ENCODE results near the gene GSTP1. TPM values are rescaled to one million over a fixed set of nuclear protein-coding genes. Genes with fewer than 3 reads are reported as not detected.
"Not testable (repeated sequence)": the region's sequence is repeated elsewhere in the genome, so short reads cannot be mapped to it uniquely, and the experiment has no call there.

The GSTP1 gene
- total RNA-seq, 1 donor from 2014 or later: 272 TPM

DNA sequence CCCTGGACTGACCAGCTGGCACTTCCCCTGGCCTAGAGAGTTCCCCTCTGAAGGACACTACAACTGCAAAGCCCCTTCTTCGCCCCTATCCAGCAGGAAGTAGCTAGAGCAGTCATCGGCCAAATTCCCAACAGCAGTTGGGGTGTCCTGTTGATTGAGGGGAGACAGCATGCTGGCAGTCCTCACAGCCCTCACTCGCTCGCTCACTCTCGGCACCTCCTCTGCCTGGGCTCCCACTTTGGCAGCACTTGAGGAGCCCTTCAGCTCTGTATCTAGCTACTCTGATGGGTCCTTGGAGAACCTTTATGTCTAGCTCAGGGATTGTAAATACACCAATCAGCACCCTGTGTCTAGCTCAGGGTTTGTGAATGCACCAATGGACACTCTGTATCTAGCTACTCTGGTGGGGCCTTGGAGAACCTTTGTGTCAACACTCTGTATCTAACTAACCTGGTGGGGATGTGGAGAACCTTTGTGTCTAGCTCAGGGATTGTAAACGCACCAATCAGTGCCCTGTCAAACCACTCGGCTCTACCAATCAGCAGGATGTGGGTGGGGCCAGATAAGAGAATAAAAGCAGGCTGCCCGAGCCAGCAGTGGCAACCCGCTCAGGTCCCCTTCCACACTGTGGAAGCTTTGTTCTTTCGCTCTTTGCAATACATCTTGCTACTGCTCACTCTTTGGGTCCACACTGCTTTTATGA lies 42.7 kb downstream of the GSTP1 start:
- DNase-seq (ENCODE audit: low spot score): not testable (repeated sequence)
- intact Hi-C loops (cut with DNase I): loop anchor here (5.0 kb wide), 1 partner anchor 44 kb away; the partner anchor contains the start of gene GSTP1

DNA sequence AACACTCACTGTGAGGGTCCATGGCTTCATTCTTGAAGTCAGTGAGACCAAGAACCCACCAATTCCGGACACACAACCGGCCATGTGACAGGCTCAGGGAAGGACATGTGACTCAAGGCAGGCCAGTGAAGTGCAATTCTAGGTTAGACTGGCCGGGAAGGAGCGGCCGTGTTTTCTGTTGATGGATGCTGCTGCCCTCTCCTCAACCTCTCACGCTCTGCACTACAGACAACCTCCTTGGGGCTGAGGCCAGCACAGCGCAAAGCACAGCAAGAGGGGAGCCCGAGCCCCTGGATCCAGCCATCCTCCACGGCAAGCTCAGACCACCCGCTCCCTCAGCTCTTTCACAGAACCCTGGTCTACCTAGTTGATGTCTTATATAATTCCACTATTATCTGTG lies 43.4 kb downstream of the GSTP1 start:
- intact Hi-C loops (cut with DNase I): loop anchor here (5.0 kb wide), 1 partner anchor 45 kb away; the partner anchor contains the start of gene GSTP1
- DNase-seq (ENCODE audit: low spot score): no peak

- DNase-seq (ENCODE audit: low spot score): no peak
- intact Hi-C loops (cut with DNase I): loop anchor here (5.0 kb wide), 1 partner anchor 45 kb away; the partner anchor contains the start of gene GSTP1
Measured at GRCh38 chr11:67627441-67627811, 43.8 kb downstream of the GSTP1 start.

DNA sequence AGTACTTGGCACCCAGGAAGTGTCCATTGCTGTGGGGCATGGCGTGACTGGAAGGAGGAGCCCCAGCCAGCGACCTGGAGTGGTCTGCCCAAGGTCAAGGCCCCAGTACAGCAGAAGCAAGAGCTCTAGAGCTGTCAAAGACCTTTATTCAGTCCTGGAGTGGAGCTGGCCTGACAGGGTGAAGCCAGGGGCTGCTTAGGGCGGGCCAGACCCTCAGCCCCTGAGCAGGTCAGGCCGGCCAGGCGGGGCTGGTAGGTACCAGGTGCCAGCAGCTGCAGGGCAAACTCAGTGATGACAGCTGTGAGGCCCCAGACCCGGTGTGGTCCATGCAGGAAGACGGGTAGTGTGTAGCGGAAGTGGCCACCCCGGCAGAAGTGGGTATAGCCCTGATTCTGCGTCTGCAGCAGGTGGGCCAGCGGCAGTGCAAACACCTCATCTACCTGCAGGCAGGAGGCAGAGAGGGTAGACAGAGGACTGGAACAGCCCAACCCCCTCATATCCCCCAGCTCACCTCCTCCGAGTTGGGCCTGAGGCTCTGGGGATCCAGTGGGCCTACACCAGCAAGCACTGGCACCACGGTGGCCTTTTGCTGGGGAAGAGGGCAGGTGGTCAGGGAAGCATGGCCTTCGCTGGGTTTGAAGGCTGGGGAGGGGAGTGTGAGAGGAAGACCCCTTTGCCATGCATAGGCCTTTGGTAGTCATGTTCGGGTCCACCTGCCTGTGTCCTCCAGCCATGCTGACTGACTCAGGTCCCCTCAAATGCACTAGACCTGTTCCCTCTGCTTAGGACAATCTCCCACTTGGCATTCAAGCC lies 44.4 kb downstream of the GSTP1 start:
- intact Hi-C loops (cut with DNase I): loop anchor here (5.0 kb wide), 1 partner anchor 46 kb away; the partner anchor contains the start of gene GSTP1
- no peak for DNase-seq (ENCODE audit: low spot score)

- intact Hi-C loops (cut with DNase I): loop anchor here (5.0 kb wide), 1 partner anchor 47 kb away; the partner anchor contains the start of gene GSTP1
- no peak for DNase-seq (ENCODE audit: low spot score)
Measured at GRCh38 chr11:67628710-67629385, 45.2 kb downstream of the GSTP1 start.

DNA sequence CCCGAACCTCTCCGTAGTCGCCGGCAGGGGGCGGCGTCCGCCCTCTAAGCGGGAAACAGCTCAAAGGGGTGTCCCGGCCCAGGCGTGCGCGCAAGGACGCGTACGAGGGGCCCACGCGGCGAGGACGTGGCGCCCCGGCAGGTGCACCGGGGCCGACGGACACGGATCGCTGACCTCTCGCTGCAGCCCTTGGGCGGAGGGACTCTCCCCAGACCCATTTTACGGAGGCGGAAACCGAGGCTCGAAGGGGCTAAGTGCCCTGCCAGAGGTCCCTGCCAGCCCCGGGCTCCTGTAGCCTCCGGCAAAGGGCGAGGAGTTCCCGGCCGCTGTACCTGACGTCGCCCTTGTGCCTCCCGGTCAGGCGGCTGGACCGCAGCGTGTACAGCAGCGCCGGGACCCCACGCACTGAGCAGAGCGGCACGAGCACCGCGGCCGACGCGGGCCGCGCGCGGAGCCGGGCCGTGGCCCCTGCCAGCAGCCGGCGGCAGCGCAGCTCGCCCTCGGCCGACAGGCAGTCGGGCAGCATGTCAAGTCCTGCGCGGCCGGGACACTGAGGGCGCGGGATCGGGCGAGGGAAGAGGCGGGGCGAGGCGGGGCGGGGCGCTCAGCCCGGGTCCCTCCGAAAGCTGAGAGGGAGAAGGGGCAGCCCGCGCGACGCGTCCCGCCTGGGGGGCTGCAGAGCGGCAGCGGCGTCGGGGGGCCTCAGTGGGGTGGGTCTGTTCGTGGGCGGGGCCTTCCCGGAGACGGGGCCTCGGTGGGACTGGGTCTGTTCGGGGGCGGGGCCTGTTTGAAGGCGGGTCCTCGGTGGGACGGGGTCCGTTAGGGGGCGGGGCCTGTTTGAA lies 46.0 kb downstream of the GSTP1 start, which contains the start of gene NUDT8:
Gene NUDT8 (minus strand): TSS at position 552 of the 842 bp plus-strand sequence. CDS start 26 bp downstream, at position 526.
- DNase-seq (ENCODE audit: low spot score): peak; percentile 92
- intact Hi-C loops (cut with DNase I): loop anchor here (5.0 kb wide), 1 partner anchor 47 kb away; the partner anchor contains the start of gene GSTP1

- peak; percentile 98 for DNase-seq (ENCODE audit: low spot score)
- intact Hi-C loops (cut with DNase I): no loop called here
Measured at GRCh38 chr11:67630228-67630942, 46.8 kb downstream of the GSTP1 start.

DNA sequence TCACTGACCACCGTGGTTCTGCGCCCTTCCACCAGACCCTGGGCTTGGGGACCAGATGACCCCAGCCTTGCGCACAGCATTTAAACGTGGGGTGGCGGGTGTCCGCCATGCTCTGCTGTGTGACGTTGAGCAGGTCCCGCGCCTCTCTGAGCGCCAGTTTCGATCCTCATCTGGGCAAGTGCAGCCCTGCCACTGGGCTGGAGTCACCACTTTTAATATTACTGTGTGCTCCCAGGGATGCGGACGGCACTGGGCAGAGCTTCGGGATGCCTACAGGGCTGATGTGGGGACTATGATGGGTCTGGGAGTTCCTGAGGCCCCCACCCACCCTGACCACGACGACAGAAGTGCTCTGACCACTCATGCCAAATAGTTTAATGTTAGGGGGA lies 47.3 kb downstream of the GSTP1 start:
- intact Hi-C loops (cut with DNase I): no loop called here
- DNase-seq (ENCODE audit: low spot score): no peak

DNA sequence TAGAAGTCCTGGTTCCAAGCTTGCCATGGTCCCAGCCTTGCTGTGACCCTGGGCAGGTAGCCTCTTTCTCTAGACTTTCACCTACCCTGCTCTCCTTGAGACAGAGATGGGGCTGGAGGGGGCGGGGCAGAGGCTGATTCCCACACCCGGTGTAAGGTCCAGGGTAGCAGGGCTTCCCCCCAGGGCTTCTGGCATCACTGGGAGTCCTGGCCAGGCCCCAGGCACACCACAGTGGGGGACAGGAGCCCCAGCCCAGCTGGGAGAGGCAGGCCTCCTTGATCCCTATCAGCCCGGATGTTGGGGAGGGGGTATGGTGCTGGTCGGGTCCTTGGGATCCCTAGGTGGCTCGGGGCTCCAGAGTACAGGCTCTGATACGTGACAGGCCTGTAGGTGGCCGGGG lies 47.8 kb downstream of the GSTP1 start:
- intact Hi-C loops (cut with DNase I): no loop called here
- DNase-seq (ENCODE audit: low spot score): no peak

- DNase-seq (ENCODE audit: low spot score): no peak
- intact Hi-C loops (cut with DNase I): no loop called here
Measured at GRCh38 chr11:67631853-67632174, 48.2 kb downstream of the GSTP1 start.

DNA sequence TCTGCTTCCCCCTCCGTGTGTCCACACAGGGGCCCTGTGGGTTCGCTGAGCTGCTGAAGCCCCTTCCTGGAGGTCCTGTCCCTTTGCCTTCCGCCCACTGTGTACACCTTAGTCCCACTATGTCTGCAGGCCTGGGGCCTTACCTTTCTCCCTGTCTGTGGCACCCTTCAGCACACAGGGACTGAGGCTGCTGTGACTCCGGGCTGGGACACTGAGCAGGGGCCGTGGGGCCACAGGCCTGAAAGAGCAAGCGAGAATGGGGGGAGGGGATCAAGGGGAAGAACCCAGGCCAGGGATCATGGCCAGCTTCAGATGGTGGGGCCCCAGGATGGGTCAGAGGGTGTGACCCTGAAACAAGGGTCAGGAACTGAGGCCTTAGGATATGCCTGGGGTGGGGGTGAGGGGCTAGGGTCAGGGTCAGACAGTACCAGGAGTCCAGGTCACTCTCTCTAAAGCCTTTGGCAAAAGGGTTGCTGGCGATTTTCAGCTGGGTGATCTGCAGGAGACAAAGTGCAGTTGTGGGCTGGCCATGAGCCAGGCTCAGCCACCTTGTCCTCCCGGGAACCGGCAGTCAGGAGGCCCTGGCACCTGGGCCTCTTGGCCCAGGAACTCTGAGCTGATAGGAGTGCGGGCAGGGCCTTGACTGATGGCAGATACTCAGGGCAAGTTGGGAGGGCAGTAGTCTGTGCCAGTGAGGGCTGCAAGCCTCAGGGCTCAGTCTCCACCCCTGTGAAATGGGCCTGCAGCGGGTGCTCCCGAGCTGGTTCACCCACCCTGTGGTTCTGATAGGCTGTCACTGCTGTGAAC lies 48.8 kb downstream of the GSTP1 start:
- no peak for DNase-seq (ENCODE audit: low spot score)
- intact Hi-C loops (cut with DNase I): no loop called here

- DNase-seq (ENCODE audit: low spot score): no peak
- intact Hi-C loops (cut with DNase I): no loop called here
Measured at GRCh38 chr11:67632982-67633755, 49.6 kb downstream of the GSTP1 start.

DNA sequence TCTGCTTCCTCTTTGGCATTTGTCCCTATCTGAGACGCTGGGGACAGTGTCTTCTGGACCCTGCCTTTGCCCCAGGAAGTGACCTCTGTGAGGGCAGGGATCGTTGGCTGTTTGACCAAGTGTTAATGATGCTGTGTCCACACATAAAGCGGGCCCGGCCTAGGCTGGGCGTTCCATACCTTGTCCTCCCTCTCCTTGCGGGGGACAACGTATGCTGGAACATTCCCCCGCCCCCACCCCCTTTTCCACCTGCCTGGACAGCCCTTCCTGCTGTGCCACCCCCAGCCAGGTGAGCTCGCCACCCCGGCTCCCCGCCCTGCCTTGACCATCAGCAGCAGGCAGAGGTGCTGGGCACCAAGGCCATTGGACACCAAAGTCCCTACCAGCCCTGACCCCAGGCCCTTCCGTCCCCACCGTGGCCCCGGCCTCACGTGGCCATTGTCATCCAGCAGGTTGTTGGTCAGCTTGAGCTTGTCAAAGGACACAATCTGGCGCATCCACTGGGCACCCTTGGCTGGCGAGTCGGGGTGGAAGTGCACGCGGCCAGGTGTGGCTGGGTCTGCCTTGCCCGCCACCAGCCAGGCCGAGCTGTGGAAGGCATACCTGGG lies 50.2 kb downstream of the GSTP1 start:
- no peak for DNase-seq (ENCODE audit: low spot score)
- intact Hi-C loops (cut with DNase I): no loop called here

GRCh38 chr11:67634366-67635230 lies 51.0 kb downstream of the GSTP1 start:
- intact Hi-C loops (cut with DNase I): no loop called here
- no peak for DNase-seq (ENCODE audit: low spot score)

GRCh38 chr11:67635231-67635521 lies 51.6 kb downstream of the GSTP1 start:
- intact Hi-C loops (cut with DNase I): no loop called here
- DNase-seq (ENCODE audit: low spot score): no peak

Data from cardiac septum (tissue), 1 donor.